Measurements from ENCODE around the gene GTF2F1. TPM values are rescaled to one million over a fixed set of nuclear protein-coding genes. Genes with fewer than 3 reads are reported as not detected.
A peak's percentile ranks its signal among the peaks of the same experiment; 100 is the strongest.

Gene GTF2F1
- polyA plus RNA-seq, 1 of the 3 experiments (the other 2 are of a cell fraction), result 104 TPM

DNA sequence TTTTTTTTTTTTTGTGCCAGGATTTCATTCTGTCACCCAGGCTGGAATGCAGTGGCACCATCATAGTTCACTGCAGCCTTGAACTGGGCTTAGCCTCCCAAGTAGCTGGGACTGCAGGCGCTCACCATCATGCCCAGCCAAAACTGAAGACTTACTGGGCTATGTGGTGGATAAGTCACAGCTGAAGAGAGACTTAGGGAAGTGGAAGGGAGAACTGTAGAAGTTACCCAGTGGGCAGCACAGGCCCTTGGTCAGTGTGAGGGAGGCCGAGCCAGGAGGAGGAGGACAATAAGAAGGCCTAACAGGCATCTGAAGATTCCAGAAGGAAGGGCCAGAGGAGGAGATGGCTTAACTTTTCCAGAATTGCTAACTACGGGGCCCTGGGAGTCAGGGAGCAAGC lies 13.2 kb downstream of the GTF2F1 start:
- H3K9ac ChIP-seq, result no peak overlapping the region
- no peak overlapping the region for H3K4me3 ChIP-seq (ENCODE audit: low read depth in 2 of 2, low read length in 1 of 2)
- no peak overlapping the region for H3K27ac ChIP-seq (ENCODE audit: low read depth in 2 of 2, low read length in 1 of 2)
- CTCF ChIA-PET, result interaction anchor here (1.1 kb wide), 1 partner anchor 161 kb away, joined by 3 read pairs; no protein-coding TSS in a partner anchor
- peaks cover 22% of the 10 kb centered on the region for H3F3A ChIP-seq (replicated peaks; ENCODE audit: insufficient read depth)
- TF ChIP-seq, protein P1, sequence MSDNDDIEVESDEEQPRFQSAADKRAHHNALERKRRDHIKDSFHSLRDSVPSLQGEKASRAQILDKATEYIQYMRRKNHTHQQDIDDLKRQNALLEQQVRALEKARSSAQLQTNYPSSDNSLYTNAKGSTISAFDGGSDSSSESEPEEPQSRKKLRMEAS (IDR thresholded peaks at IDR 0.05; ENCODE audit: low read depth), result no peak
- TF ChIP-seq TEAD4 (IDR thresholded peaks at IDR 0.05; ENCODE audit: borderline replicate concordance, insufficient read depth) (no peak), RCOR1 (IDR thresholded peaks at IDR 0.05; ENCODE audit: low read length) (no peak)
- TF ChIP-seq, protein P2, sequence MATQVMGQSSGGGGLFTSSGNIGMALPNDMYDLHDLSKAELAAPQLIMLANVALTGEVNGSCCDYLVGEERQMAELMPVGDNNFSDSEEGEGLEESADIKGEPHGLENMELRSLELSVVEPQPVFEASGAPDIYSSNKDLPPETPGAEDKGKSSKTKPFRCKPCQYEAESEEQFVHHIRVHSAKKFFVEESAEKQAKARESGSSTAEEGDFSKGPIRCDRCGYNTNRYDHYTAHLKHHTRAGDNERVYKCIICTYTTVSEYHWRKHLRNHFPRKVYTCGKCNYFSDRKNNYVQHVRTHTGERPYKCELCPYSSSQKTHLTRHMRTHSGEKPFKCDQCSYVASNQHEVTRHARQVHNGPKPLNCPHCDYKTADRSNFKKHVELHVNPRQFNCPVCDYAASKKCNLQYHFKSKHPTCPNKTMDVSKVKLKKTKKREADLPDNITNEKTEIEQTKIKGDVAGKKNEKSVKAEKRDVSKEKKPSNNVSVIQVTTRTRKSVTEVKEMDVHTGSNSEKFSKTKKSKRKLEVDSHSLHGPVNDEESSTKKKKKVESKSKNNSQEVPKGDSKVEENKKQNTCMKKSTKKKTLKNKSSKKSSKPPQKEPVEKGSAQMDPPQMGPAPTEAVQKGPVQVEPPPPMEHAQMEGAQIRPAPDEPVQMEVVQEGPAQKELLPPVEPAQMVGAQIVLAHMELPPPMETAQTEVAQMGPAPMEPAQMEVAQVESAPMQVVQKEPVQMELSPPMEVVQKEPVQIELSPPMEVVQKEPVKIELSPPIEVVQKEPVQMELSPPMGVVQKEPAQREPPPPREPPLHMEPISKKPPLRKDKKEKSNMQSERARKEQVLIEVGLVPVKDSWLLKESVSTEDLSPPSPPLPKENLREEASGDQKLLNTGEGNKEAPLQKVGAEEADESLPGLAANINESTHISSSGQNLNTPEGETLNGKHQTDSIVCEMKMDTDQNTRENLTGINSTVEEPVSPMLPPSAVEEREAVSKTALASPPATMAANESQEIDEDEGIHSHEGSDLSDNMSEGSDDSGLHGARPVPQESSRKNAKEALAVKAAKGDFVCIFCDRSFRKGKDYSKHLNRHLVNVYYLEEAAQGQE (IDR thresholded peaks at IDR 0.05; ENCODE audit: low read depth, low read length), result no peak
- no peak overlapping the region for H3K4me2 ChIP-seq
- POLR2A ChIA-PET, result no interaction called here
- no peak overlapping the region for H2AFZ ChIP-seq (ENCODE audit: low read depth)
- H3K9me2 ChIP-seq, result no peaks in the 10 kb centered on the region
- no peaks in the 10 kb centered on the region for H4K20me1 ChIP-seq (ENCODE audit: insufficient read depth)
- H3K4me1 ChIP-seq (ENCODE audit: control insufficient read depth in 1 of 2, insufficient read depth in 2 of 2, low read depth in 1 of 2, low read length in 1 of 2), result peaks cover 0 to 8% of the 10 kb centered on the region in 2 experiments; a peak in 1 of 4 replicates
- 93% methylated on average over 3 of the region's 3 CpGs for WGBS (ENCODE audit: low lambda C conversion rate)
- no peaks in the 10 kb centered on the region for H3K27me3 ChIP-seq (ENCODE audit: insufficient read depth)
- no peak for DNase-seq
- H3K79me2 ChIP-seq (ENCODE audit: insufficient read depth), result no peaks in the 10 kb centered on the region; the same call in 1 of the 2 replicates
- peaks cover 34 to 37% of the 10 kb centered on the region in 2 experiments for H3K36me3 ChIP-seq (replicated peaks in 1 of 2; ENCODE audit: control insufficient read depth in 1 of 2, insufficient read depth in 2 of 2, low read length in 1 of 2)
- H3K9me3 ChIP-seq, result no peaks in the 10 kb centered on the region

DNA sequence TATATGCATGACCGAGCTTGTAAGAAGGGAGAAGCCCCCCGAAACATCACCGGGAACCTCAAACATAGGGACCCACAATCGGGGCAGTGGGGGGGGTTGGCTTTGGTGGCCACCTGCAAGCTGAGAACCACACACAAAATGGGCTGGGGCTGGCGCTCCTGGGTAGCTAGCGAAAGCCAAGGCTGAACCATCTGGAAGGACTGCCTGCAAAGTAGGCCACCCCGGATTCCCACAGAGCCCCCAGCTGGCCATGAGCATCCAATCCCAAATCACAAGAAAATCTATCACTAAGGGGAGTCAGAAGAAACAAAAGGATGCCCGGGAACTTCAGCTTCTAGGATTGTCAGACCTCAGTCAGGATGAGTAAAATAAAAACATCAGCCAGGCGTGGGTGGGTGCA lies 14.5 kb downstream of the GTF2F1 start:
- Histone ChIP-seq H3K27ac (ENCODE audit: low read depth in 2 of 2, low read length in 1 of 2) (peak overlapping the region in 1 of 2 experiments; percentile 17; a peak in 1 of 4 replicates), H2AFZ (ENCODE audit: low read depth) (no peak overlapping the region), H3K9ac (no peak overlapping the region), H3K79me2 (ENCODE audit: insufficient read depth) (peaks cover 8% of the 10 kb centered on the region), H3K4me1 (ENCODE audit: control insufficient read depth in 1 of 2, insufficient read depth in 2 of 2, low read depth in 1 of 2, low read length in 1 of 2) (peaks cover 6 to 19% of the 10 kb centered on the region in 2 experiments; a peak in 1 of 4 replicates), H3K9me2 (no peaks in the 10 kb centered on the region), H3K9me3 (no peaks in the 10 kb centered on the region), H3K4me3 (ENCODE audit: low read depth in 2 of 2, low read length in 1 of 2) (no peak overlapping the region), H3K4me2 (no peak overlapping the region), H3K27me3 (ENCODE audit: insufficient read depth) (no peaks in the 10 kb centered on the region), H3K36me3 (replicated peaks in 1 of 2; ENCODE audit: control insufficient read depth in 1 of 2, insufficient read depth in 2 of 2, low read length in 1 of 2) (peaks cover 33 to 36% of the 10 kb centered on the region in 2 experiments), H4K20me1 (ENCODE audit: insufficient read depth) (no peaks in the 10 kb centered on the region), H3F3A (replicated peaks; ENCODE audit: insufficient read depth) (peaks cover 22% of the 10 kb centered on the region)
- CTCF ChIA-PET, result interaction anchor here (1.1 kb wide), 2 partner anchors 11 to 160 kb away, joined by 3 read pairs; no protein-coding TSS in a partner anchor
- no peak for DNase-seq
- TF ChIP-seq SIN3A (IDR thresholded peaks at IDR 0.05; ENCODE audit: borderline replicate concordance, low read depth, low read length) (no peak), ELF1 (IDR thresholded peaks at IDR 0.05) (no peak), FOXM1 (IDR thresholded peaks at IDR 0.05; ENCODE audit: low read depth) (no peak), MEF2A (IDR thresholded peaks at IDR 0.05; ENCODE audit: borderline replicate concordance, low read depth) (no peak), NFIC (IDR thresholded peaks at IDR 0.05; ENCODE audit: borderline replicate concordance) (no peak), SMC3 (IDR thresholded peaks at IDR 0.05; ENCODE audit: low read depth, low read length) (no peak), TAF1 (IDR thresholded peaks at IDR 0.05; ENCODE audit: borderline replicate concordance, low read depth, low read length) (no peak), RFX5 (IDR thresholded peaks at IDR 0.05; ENCODE audit: low read length) (no peak), FOSL2 (IDR thresholded peaks at IDR 0.05; ENCODE audit: borderline replicate concordance, low read depth) (no peak), TEAD4 (IDR thresholded peaks at IDR 0.05; ENCODE audit: borderline replicate concordance, insufficient read depth) (no peak)
- TF ChIP-seq, protein P3, sequence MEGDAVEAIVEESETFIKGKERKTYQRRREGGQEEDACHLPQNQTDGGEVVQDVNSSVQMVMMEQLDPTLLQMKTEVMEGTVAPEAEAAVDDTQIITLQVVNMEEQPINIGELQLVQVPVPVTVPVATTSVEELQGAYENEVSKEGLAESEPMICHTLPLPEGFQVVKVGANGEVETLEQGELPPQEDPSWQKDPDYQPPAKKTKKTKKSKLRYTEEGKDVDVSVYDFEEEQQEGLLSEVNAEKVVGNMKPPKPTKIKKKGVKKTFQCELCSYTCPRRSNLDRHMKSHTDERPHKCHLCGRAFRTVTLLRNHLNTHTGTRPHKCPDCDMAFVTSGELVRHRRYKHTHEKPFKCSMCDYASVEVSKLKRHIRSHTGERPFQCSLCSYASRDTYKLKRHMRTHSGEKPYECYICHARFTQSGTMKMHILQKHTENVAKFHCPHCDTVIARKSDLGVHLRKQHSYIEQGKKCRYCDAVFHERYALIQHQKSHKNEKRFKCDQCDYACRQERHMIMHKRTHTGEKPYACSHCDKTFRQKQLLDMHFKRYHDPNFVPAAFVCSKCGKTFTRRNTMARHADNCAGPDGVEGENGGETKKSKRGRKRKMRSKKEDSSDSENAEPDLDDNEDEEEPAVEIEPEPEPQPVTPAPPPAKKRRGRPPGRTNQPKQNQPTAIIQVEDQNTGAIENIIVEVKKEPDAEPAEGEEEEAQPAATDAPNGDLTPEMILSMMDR (IDR thresholded peaks at IDR 0.05), result no peak
- TF ChIP-seq, protein P2 (IDR thresholded peaks at IDR 0.05; ENCODE audit: low read depth, low read length), result no peak
- TF ChIP-seq, protein P4, sequence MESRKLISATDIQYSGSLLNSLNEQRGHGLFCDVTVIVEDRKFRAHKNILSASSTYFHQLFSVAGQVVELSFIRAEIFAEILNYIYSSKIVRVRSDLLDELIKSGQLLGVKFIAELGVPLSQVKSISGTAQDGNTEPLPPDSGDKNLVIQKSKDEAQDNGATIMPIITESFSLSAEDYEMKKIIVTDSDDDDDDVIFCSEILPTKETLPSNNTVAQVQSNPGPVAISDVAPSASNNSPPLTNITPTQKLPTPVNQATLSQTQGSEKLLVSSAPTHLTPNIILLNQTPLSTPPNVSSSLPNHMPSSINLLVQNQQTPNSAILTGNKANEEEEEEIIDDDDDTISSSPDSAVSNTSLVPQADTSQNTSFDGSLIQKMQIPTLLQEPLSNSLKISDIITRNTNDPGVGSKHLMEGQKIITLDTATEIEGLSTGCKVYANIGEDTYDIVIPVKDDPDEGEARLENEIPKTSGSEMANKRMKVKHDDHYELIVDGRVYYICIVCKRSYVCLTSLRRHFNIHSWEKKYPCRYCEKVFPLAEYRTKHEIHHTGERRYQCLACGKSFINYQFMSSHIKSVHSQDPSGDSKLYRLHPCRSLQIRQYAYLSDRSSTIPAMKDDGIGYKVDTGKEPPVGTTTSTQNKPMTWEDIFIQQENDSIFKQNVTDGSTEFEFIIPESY (IDR thresholded peaks at IDR 0.05; ENCODE audit: borderline replicate concordance, low read depth), result no peak
- WGBS (ENCODE audit: low lambda C conversion rate), result 73% methylated on average over 8 of the region's 9 CpGs
- POLR2A ChIA-PET, result no interaction called here
